ENCODE measurements around the gene TAGLN3. TPM values are rescaled to one million over a fixed set of nuclear protein-coding genes. Genes with fewer than 3 reads are reported as not detected.
A peak's percentile ranks its signal among the peaks of the same experiment; 100 is the strongest.
"Not testable (repeated sequence)": the region's sequence is repeated elsewhere in the genome, so short reads cannot be mapped to it uniquely, and the experiment has no call there.

The TAGLN3 gene
- total and polyA plus RNA-seq, 9 donors, result 0.19 TPM; not detected in 8

- no peaks in the 10 kb centered on the region for H3K9me3 ChIP-seq
- no peaks in the 10 kb centered on the region for H3K4me1 ChIP-seq (ENCODE audit: insufficient read depth)
- no peak overlapping the region for H3K4me3 ChIP-seq
- no peak for TF ChIP-seq EP300 (IDR thresholded peaks at IDR 0.05)
- TF ChIP-seq CTCF (IDR thresholded peaks at IDR 0.05), result no peak
- no peak for TF ChIP-seq POLR2A (IDR thresholded peaks at IDR 0.05)
- WGBS, 3 donors, result 91 to 93% (median 92%) methylated on average over 3 of the region's 3 CpGs
- DNase-seq, result no peak
- H3K36me3 ChIP-seq, result no peaks in the 10 kb centered on the region
- intact Hi-C loops (cut with DNase I), result no loop called here
- no peak overlapping the region for H3K27ac ChIP-seq
- no peaks in the 10 kb centered on the region for H3K27me3 ChIP-seq
Observed at GRCh38 chr3:112035241-112035640, 36.5 kb downstream of the TAGLN3 start.

GRCh38 chr3:112037194-112037593 lies 38.5 kb downstream of the TAGLN3 start:
- H3K27ac ChIP-seq; intact Hi-C loops (cut with DNase I); H3K4me1 ChIP-seq (ENCODE audit: insufficient read depth); H3K4me3 ChIP-seq; H3K27me3 ChIP-seq; DNase-seq; H3K9me3 ChIP-seq; H3K36me3 ChIP-seq: not testable (repeated sequence)
- 66 to 68% (median 67%) methylated on average over 4 of the region's 4 CpGs for WGBS, 3 donors

- no peak overlapping the region for H3K27ac ChIP-seq
- no peaks in the 10 kb centered on the region for H3K4me1 ChIP-seq (ENCODE audit: insufficient read depth)
- no peaks in the 10 kb centered on the region for H3K9me3 ChIP-seq
- 64 to 75% (median 68%) methylated on average over 3 of the region's 3 CpGs for WGBS, 3 donors
- no peaks in the 10 kb centered on the region for H3K36me3 ChIP-seq
- no peak overlapping the region for H3K4me3 ChIP-seq
- intact Hi-C loops (cut with DNase I), result no loop called here
- TF ChIP-seq EP300 (IDR thresholded peaks at IDR 0.05) (no peak), CTCF (IDR thresholded peaks at IDR 0.05) (no peak), POLR2A (IDR thresholded peaks at IDR 0.05) (no peak)
- DNase-seq, result no peak
- no peaks in the 10 kb centered on the region for H3K27me3 ChIP-seq
Observed at GRCh38 chr3:112038863-112039262, 40.1 kb downstream of the TAGLN3 start.

GRCh38 chr3:112041321-112041720 lies 42.6 kb downstream of the TAGLN3 start:
- no peak for DNase-seq
- Histone ChIP-seq H3K27ac (peak overlapping the region in 1 of 2 donors; percentile 31), H3K27me3 (no peaks in the 10 kb centered on the region), H3K36me3 (no peaks in the 10 kb centered on the region), H3K4me3 (no peak overlapping the region), H3K4me1 (ENCODE audit: insufficient read depth) (no peaks in the 10 kb centered on the region), H3K9me3 (no peaks in the 10 kb centered on the region)
- intact Hi-C loops (cut with DNase I), result no loop called here
- TF ChIP-seq EP300 (IDR thresholded peaks at IDR 0.05), result no peak
- TF ChIP-seq CTCF (IDR thresholded peaks at IDR 0.05), result no peak
- TF ChIP-seq POLR2A (IDR thresholded peaks at IDR 0.05), result no peak

- intact Hi-C loops (cut with DNase I), result no loop called here
- 83 to 86% (median 84%) methylated on average over 6 of the region's 6 CpGs for WGBS, 3 donors
- no peak overlapping the region for H3K27ac ChIP-seq
- H3K4me1 ChIP-seq (ENCODE audit: insufficient read depth), result no peaks in the 10 kb centered on the region
- no peak overlapping the region for H3K4me3 ChIP-seq
- no peaks in the 10 kb centered on the region for H3K36me3 ChIP-seq
- no peak for DNase-seq
- TF ChIP-seq POLR2A (IDR thresholded peaks at IDR 0.05) (no peak), EP300 (IDR thresholded peaks at IDR 0.05) (no peak), CTCF (IDR thresholded peaks at IDR 0.05) (no peak)
- no peaks in the 10 kb centered on the region for H3K27me3 ChIP-seq
- H3K9me3 ChIP-seq, result no peaks in the 10 kb centered on the region
Observed at GRCh38 chr3:112042842-112043280, 44.1 kb downstream of the TAGLN3 start.

Measured in ovary (tissue), 9 donors.